Cardiac fibroblast (primary cell): Measurements from ENCODE around the gene IMMP2L.

Experiments
- DNase-seq, 2 donors: peaks; one replicate each; pipeline versions ENCODE4 v3.0.0 to v3.0.0-alpha.2; 2010; ENCODE audit warnings: low read depth in 2 of 2
- H3K4me3 ChIP-seq, 2 donors: replicated peaks in 1 of 2; 1 replicate in 1 of 2; 2 replicates in 1 of 2; pipeline ENCODE4 v1.5.1; 2011; ENCODE audit warnings: low read depth in 2 of 2, low read length in 2 of 2, mild to moderate bottlenecking in 2 of 2, moderate library complexity in 1 of 2
- TF ChIP-seq, protein P1 (sequence below): IDR thresholded peaks from one replicate; pipeline ENCODE4 v1.5.1; 2011; ENCODE audit warnings: low read depth, mild to moderate bottlenecking, low read length, inconsistent platforms

Gene IMMP2L

DNA sequence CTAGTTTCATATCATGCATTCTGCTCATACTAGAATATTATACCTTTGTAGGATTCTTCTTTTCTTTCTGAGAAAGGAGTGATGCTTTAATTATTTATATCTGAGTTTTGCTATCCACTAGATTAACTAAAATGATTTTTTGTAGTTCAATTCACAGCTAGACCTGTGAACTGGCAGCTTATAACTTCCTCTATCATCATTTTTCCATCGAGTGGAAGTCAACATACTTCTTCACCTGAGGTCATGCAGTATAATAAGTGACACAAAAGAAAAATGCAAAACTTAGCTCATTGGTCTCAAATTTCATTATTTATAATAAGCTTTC lies 463.4 kb downstream of the IMMP2L start:
- TF ChIP-seq, protein P1, sequence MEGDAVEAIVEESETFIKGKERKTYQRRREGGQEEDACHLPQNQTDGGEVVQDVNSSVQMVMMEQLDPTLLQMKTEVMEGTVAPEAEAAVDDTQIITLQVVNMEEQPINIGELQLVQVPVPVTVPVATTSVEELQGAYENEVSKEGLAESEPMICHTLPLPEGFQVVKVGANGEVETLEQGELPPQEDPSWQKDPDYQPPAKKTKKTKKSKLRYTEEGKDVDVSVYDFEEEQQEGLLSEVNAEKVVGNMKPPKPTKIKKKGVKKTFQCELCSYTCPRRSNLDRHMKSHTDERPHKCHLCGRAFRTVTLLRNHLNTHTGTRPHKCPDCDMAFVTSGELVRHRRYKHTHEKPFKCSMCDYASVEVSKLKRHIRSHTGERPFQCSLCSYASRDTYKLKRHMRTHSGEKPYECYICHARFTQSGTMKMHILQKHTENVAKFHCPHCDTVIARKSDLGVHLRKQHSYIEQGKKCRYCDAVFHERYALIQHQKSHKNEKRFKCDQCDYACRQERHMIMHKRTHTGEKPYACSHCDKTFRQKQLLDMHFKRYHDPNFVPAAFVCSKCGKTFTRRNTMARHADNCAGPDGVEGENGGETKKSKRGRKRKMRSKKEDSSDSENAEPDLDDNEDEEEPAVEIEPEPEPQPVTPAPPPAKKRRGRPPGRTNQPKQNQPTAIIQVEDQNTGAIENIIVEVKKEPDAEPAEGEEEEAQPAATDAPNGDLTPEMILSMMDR: no peak
- H3K4me3 ChIP-seq: no peak overlapping the region

DNA sequence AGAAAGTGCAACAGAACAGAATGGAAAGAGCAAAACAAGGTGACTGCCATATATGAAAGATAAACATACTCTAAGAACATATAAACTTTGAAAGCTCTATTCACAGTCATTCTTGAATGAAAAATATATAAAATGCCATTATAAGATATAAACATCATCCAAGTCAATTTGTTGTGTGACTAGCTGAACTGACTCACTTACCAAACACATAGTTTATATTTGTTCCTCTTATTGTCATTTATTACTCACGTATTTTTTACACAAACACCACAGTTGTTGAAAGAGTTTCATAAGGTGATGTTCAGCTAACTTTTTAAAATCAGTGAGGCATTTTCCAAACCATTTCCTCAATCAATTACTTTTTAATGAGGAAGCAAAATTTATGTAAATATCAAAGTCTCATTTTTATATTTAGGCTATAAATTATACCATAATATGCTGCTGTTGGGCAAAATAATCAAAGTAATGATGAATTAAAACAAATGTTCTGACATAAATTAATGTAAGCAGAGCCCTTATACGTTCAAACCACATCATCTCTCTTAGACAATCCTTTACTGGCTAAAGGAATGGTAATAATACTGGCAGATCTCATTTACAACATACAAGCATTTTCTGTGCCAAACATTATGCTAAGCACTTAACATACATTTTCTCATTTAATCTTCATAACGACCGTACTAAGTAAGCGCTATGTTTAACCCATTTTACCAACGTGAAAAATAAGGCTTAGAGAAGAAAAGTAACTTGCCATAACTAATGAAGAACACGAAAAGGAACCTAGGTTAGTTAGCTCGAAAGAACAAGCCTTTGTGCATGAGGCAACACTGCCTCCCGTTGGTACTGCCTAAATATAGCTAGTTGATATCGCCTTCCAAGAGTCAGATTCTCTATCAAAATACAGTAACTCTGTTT lies 464.0 kb downstream of the IMMP2L start:
- H3K4me3 ChIP-seq: no peak overlapping the region
- DNase-seq: peak; percentile 48 to 68

More for the DNA sequence above, 463.4 kb downstream of the IMMP2L start:
- DNase-seq: no peak

DNA sequence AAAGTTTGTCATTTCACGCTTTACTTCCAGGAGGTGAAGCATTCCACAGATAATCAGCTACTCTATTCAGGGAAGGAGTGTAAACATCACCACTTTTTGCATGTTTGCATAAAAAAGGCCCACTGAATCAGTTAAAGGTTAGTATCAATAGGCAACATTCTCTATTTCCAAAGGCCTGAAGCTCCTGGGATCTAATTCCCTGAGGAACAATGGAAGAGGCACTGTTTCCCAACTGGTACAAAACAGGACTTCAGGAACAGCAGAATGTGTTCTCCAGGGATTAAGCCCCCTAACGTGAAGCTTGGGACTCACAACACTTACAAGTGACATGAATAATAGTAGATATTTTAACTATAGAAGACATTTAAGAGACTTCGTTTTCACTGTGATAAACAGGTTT lies 465.3 kb downstream of the IMMP2L start:
- TF ChIP-seq, protein P1: no peak
- H3K4me3 ChIP-seq: no peak overlapping the region
- DNase-seq: no peak

More for the DNA sequence above, 464.0 kb downstream of the IMMP2L start:
- TF ChIP-seq, protein P1: peak; percentile 70

DNA sequence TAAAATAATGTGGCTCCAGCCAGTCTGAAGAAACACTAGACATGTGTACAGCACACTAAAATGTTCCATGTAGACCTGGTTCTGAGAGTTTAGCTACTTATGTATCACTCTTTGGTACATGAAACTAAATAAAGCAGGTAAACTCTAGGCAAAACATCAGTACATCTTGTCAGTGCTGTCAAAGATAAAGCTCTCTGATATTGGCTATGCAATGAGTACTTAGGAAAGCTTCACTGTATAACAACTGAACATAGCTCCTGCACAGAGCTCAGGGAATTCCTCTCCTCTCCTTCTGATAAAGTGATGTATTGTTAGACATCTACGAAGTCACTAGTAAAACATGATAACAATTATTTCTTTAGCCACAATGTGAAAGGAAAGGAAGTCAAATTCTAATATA lies 467.9 kb downstream of the IMMP2L start:
- H3K4me3 ChIP-seq: no peak overlapping the region
- no peak for DNase-seq
- TF ChIP-seq, protein P1: no peak

DNA sequence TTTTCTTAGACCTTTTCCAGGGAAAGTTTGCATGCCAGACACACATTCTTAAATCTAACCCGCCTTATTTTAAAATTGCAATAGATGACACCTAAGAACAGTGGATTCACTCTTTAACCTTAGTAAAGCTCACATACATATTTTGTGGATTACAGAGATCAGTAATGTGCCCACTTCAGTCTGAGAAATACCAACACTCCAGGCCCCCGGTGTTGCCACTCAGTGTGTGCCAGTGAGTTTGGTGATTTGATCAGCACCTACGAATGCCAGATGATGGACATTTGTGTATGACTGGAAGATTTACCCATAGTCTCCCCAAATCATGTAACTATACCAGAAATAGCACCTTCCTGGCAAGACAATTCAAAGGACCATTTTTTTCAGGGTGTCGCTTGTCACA lies 468.8 kb downstream of the IMMP2L start:
- TF ChIP-seq, protein P1: no peak
- DNase-seq: no peak
- no peak overlapping the region for H3K4me3 ChIP-seq

DNA sequence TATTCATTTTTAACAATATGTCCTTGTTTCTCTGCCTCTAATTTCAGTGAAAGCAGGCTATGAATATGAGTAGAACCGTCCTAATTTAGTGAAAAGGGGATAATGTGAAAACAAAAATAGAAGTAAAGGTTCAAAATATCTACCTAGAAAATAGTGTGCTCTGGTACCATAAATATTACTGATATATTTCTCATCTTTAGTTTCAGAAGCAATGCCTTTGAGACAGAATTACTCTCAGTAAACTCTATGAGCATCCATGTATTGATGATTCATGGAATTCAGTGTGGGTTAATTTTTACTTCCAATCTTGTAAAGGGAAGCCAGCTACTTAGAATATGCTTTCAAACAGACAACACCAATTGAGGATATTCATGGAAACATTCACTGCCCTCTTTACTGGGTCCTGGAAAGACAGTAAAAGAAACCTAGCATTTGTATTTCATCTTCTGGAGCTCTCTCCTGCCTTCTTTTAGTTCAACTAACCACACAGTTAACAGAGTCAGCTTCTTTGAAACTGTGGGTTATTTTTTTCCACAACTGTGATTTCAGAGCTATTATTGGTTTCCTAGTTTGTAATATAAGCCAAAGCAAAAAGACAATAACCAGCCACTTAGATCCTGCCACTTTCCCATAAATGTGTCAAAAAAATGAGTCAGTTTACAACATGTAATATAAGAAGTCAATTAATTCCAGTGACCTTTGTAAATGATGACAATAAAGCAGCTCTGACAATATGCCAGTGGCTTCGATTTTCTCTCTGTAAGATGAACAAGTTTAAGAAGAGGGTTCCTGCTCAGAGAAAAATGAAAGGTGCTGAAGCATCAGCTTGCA lies 469.7 kb downstream of the IMMP2L start:
- TF ChIP-seq, protein P1: no peak
- no peak for DNase-seq
- H3K4me3 ChIP-seq: no peak overlapping the region
